ENCODE data around the gene ANKRD44. TPM values are rescaled to one million over a fixed set of nuclear protein-coding genes. Genes with fewer than 3 reads are reported as not detected.

The ANKRD44 gene
- total and polyA plus RNA-seq, 5 experiments from 2014 or later = 85.8 to 279 (median 96.1) TPM

DNA sequence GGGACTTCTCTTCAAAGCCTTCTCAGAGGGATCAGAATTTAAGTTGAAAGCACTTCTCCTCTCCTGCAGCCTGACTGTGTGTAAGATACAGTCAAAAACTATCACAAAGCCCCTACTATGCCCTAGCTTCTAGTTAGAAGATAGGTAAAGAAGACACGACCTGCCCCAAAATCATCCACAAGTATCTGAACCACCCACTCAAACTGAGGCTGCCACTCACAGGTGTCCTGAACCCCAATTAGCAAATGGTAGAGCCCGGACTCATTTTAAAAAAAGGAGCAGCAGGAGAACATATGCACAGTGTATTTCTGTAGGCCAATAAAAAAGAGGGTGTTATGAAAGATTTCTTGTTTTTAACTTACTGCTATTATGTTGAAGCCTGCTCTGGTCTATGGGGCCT lies 74.4 kb downstream of the ANKRD44 start:
- Mint-ChIP-seq H3K4me1 (peaks cover 46 to 97% (median 93%) of the 10 kb centered on the region in 4 donors), H3K36me3 (peaks cover 0 to 2% (median 0%) of the 10 kb centered on the region in 3 donors), H3K9me3 (no peaks in the 10 kb centered on the region), H3K27ac (peak overlapping the region; percentile 77 to 100 (median 94)), H3K27me3 (no peaks in the 10 kb centered on the region), H3K4me3 (peak overlapping the region; percentile 71 to 84 (median 78))
- POLR2A ChIA-PET = interaction anchor here (0.6 to 16.2 kb wide), 10 partner anchors 21 to 123 kb away, joined by 3 to 259 read pairs (median 6); partner anchors contain the start of gene ANKRD44
- ATAC-seq (no peak), DNase-seq (no peak)

DNA sequence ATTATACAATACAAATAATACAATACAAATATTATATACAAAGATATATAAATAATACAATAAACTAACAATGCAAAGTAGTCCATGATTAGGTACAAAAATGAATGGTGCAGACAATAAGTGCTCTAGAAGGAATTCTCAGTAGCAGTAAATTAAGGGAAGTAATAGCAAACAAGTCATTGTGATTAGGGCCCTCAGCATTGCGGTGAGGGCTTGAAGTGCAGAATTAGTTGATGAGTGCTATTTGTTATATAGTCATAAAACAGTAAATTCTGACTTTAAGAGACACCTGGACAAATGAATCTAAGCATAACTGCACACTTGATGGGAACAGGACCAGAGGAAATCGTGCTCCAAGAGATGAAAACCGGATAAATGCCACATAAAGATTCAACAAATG lies 74.9 kb downstream of the ANKRD44 start:
- ATAC-seq (no peak), DNase-seq (no peak)
- Mint-ChIP-seq H3K4me3 (peak overlapping the region in 8 of 10 donors; percentile 9 to 84 (median 78)), H3K9me3 (no peaks in the 10 kb centered on the region), H3K27me3 (no peaks in the 10 kb centered on the region), H3K27ac (peak overlapping the region; percentile 77 to 100 (median 94)), H3K4me1 (peaks cover 45 to 97% (median 93%) of the 10 kb centered on the region in 4 donors), H3K36me3 (peaks cover 0 to 2% (median 0%) of the 10 kb centered on the region in 3 donors)
- POLR2A ChIA-PET = interaction anchor here (0.6 to 16.2 kb wide), 6 partner anchors 14 to 73 kb away, joined by 3 to 259 read pairs (median 8); partner anchors contain the start of gene ANKRD44

DNA sequence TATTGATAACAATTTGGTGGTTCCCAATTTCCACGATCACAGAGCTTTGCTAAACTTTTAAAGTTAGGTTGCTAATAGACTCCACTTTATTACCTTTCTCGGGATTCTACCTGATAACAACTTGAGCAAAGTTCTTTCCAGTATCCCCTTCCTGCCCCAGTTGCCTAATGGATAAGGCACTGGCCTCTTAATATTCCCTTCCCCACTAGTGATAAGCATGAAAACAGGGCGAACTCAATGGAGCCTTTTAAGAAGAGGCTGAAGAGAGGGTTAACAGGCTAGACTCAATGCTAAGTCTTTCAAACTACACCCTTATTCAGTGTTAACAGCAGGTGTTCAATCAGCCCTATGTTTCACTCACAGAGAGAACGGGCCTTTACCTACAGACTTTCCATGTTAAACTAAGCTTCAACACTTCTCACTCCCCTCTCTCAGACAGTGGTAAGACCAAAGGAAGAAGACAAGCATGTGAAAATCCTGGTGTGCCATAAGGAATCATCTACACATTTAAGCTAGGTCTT lies 75.8 kb downstream of the ANKRD44 start:
- Mint-ChIP-seq H3K4me3 (peak overlapping the region in 9 of 10 donors; percentile 19 to 79 (median 64)), H3K27ac (peak overlapping the region; percentile 77 to 100 (median 94)), H3K27me3 (no peaks in the 10 kb centered on the region), H3K9me3 (no peaks in the 10 kb centered on the region), H3K36me3 (peaks cover 0 to 5% (median 3%) of the 10 kb centered on the region in 3 donors), H3K4me1 (peaks cover 49 to 98% (median 96%) of the 10 kb centered on the region in 4 donors)
- DNase-seq (no peak), ATAC-seq (no peak)
- POLR2A ChIA-PET = interaction anchor here (0.6 to 16.2 kb wide), 5 partner anchors 15 to 1083 kb away, joined by 3 to 259 read pairs (median 11); partner anchors contain the start of gene ANKRD44

DNA sequence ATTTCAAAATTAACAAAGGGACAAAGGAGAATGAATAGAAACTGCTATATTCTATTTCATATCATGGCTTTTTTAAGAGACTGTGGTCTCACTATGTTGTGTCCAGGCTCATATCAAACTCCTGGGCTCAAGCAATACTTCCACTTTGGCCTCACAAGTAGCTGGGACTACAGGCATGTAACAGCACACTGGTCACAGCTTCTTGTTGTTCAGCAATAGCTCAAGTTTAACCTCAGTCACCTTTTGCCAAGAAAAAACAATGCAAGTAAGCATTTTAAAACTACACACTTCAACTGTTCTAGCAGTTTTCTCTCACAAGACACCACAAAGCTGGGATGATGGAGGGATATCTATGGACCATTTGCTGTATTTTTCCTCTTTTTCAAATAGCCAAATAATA lies 77.1 kb downstream of the ANKRD44 start:
- Mint-ChIP-seq H3K9me3 (no peaks in the 10 kb centered on the region), H3K36me3 (peaks cover 0 to 8% (median 4%) of the 10 kb centered on the region in 3 donors), H3K4me1 (peaks cover 48 to 100% (median 96%) of the 10 kb centered on the region in 4 donors), H3K27ac (peak overlapping the region in 8 of 10 donors; percentile 10 to 100 (median 90)), H3K27me3 (no peaks in the 10 kb centered on the region), H3K4me3 (peak overlapping the region in 7 of 10 donors; percentile 23 to 79 (median 43))
- ATAC-seq (no peak), DNase-seq (no peak)
- POLR2A ChIA-PET = interaction anchor here (0.9 to 16.2 kb wide), 5 partner anchors 16 to 76 kb away, joined by 3 to 259 read pairs (median 11); partner anchors contain the start of gene ANKRD44

DNA sequence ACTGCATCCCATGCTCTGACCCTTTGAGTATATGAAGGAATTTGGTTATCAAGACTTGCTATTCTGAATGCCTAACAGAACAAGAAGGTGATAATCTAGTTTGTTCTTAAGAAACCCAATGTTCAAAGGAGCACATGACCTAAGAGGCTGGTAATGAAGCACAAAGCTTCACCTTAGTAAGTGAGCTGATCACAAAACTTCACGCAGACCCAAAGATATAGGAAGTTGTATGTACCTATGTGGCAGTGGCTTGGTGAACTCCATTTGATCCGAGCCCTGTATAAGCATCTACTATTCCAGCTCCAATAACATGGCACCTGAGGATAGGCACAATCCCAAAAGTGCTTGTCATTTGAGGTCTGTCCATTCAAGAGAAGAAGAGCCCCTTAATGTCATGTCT lies 78.6 kb downstream of the ANKRD44 start:
- Mint-ChIP-seq H3K27ac (peak overlapping the region; percentile 10 to 100 (median 88)), H3K4me3 (peak overlapping the region in 9 of 10 donors; percentile 34 to 80 (median 68)), H3K4me1 (peaks cover 46 to 100% (median 96%) of the 10 kb centered on the region in 4 donors), H3K9me3 (no peaks in the 10 kb centered on the region), H3K27me3 (no peaks in the 10 kb centered on the region), H3K36me3 (peaks cover 0 to 15% (median 7%) of the 10 kb centered on the region in 3 donors)
- DNase-seq (peak in 2 of 10 donors; percentile 10 to 59), ATAC-seq (peak; percentile 64 to 69)
- POLR2A ChIA-PET = interaction anchor here (1.1 to 16.2 kb wide), 9 partner anchors 9 to 77 kb away, joined by 3 to 259 read pairs (median 10); partner anchors contain the start of gene ANKRD44

DNA sequence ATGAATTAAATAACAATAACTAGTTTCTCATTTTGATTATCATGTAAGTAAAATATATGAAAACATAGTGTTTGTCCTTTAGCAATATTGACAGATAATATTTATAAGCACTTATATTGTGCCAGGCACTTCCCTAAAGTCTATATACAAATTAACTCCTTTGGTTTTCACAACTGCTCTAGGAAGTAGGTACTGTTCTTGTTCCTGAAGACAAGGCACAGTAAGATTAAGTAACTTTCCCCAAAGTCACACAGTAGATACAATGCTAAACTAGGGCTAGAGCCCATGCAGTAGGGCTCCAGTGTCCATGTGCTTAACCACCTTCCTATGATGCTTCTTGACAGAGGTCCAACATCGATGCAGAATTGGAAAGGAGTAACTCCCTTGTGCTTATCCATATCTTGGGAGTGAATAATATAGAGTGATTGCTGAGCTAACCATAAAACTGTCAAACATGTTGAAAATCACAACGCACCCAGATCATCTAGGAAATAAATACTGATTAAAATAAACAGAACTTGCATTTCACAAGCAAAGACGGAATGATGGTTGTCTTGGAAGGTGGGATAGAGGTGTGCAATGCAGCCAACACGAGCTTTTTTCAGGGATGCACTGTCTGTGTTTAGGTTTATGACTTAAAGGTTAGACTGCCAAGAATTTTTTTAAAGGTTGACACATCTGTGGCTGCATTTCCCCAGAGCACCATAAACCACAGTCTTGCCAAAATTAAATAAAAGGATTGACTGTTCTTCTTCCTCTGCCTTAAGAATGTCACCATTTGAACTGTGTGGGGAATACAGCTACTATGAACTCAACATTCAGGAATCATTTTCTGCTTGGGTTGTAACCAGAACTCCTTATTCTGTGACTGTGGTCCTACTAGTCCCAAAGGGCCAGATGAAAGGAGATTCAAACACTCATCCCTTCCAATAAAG lies 80.8 kb downstream of the ANKRD44 start:
- no peak for ATAC-seq
- H3K9me3 Mint-ChIP-seq = no peaks in the 10 kb centered on the region
- no peaks in the 10 kb centered on the region for H3K27me3 Mint-ChIP-seq
- peaks cover 0 to 16% (median 9%) of the 10 kb centered on the region in 3 donors for H3K36me3 Mint-ChIP-seq
- peak overlapping the region in 9 of 10 donors; percentile 6 to 73 (median 51) for H3K4me3 Mint-ChIP-seq
- H3K4me1 Mint-ChIP-seq = peaks cover 42 to 98% (median 95%) of the 10 kb centered on the region in 4 donors
- H3K27ac Mint-ChIP-seq = peak overlapping the region; percentile 51 to 100 (median 88)
- no peak for DNase-seq
- POLR2A ChIA-PET = interaction anchor here (0.7 to 16.2 kb wide), 6 partner anchors 11 to 79 kb away, joined by 3 to 259 read pairs (median 12); partner anchors contain the start of gene ANKRD44

DNA sequence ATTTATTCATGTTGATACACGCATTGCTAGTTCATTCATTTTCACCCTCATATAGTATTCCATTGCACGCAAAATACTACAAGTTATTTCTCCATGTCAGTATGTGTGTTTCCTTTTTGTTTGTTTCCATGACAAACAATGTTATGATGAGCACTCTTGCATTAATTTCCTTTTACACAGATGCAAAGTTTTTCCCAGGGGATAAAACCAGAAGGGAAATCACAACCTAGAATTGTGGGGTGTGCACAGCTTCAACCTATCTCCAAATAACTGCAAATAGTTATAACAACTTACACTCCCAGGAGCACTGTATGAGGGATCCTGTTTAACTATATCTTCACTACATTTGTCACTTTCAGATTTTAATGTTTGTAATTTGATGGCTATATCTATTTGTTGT lies 87.1 kb downstream of the ANKRD44 start:
- DNase-seq = no peak
- POLR2A ChIA-PET = interaction anchor here (16.2 to 19.8 kb wide), 2 partner anchors 8 to 10 kb away, joined by 259 read pairs; no protein-coding TSS in a partner anchor
- Mint-ChIP-seq H3K36me3 (peaks cover 0 to 15% (median 15%) of the 10 kb centered on the region in 3 donors), H3K9me3 (no peaks in the 10 kb centered on the region), H3K4me1 (peaks cover 24 to 92% (median 85%) of the 10 kb centered on the region in 4 donors), H3K4me3 (peak overlapping the region in 2 of 10 donors; percentile 4 to 6), H3K27me3 (no peaks in the 10 kb centered on the region), H3K27ac (peak overlapping the region in 8 of 10 donors; percentile 68 to 95 (median 84))
- no peak for ATAC-seq

DNA sequence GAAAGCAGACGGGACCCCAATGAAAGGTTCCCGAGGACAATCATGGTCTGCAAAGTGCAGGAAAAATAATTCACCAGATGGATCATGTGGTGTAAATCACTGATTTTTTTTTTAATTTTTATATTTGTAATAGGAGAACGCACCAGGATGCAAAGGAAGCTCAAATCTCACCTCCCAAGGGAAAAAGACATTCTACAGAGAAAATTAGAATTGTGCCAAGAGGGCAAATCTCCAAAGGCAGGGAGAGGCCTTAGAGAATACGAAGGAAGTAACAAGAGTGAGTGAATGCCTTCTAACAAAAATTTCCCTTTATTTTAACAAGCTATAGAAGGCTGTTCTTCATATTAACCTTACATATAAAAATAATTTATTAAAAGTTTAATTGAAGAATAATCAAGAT lies 90.9 kb downstream of the ANKRD44 start:
- Mint-ChIP-seq H3K27me3 (no peaks in the 10 kb centered on the region), H3K36me3 (peaks cover 0 to 18% (median 13%) of the 10 kb centered on the region in 3 donors), H3K4me1 (peaks cover 27 to 92% (median 86%) of the 10 kb centered on the region in 4 donors), H3K9me3 (no peaks in the 10 kb centered on the region), H3K27ac (peak overlapping the region in 5 of 10 donors; percentile 65 to 99 (median 83)), H3K4me3 (peak overlapping the region in 1 of 10 donors; percentile 20)
- no peak for ATAC-seq
- POLR2A ChIA-PET = interaction anchor here (0.7 to 19.8 kb wide), 7 partner anchors 9 to 88 kb away, joined by 3 to 259 read pairs (median 4); no protein-coding TSS in a partner anchor
- DNase-seq = no peak

DNA sequence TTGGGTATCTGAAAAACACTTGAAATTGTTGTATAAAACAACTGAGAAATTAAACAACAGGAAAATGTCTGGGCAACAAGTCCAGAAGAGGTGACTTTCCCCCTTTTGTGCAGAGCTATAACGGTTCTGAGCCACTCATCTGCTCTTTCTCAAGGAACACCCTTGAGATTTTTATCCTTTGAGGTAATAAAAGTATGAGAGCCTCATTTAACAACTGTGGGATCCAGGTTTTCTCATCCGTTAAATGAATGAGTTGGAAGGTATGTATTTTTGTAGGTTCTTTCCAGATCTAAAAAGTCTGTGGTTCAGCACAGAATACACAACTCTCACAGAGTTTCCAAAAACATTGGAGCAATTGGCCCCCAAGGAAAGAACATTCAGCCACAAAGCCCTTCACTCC lies 93.0 kb downstream of the ANKRD44 start:
- H3K27ac Mint-ChIP-seq = peak overlapping the region; percentile 91 to 99 (median 97)
- no peaks in the 10 kb centered on the region for H3K27me3 Mint-ChIP-seq
- H3K4me3 Mint-ChIP-seq = peak overlapping the region in 8 of 10 donors; percentile 17 to 87 (median 55)
- ATAC-seq (peak in 1 of 2 donors; percentile 1), DNase-seq (no peak)
- POLR2A ChIA-PET = interaction anchor here (13.9 to 24.4 kb wide), 3 partner anchors 14 to 89 kb away, joined by 224 to 582 read pairs (median 259); partner anchors contain the start of gene ANKRD44
- peaks cover 0 to 16% (median 5%) of the 10 kb centered on the region in 3 donors for H3K36me3 Mint-ChIP-seq
- peaks cover 35 to 94% (median 88%) of the 10 kb centered on the region in 4 donors for H3K4me1 Mint-ChIP-seq
- no peaks in the 10 kb centered on the region for H3K9me3 Mint-ChIP-seq

DNA sequence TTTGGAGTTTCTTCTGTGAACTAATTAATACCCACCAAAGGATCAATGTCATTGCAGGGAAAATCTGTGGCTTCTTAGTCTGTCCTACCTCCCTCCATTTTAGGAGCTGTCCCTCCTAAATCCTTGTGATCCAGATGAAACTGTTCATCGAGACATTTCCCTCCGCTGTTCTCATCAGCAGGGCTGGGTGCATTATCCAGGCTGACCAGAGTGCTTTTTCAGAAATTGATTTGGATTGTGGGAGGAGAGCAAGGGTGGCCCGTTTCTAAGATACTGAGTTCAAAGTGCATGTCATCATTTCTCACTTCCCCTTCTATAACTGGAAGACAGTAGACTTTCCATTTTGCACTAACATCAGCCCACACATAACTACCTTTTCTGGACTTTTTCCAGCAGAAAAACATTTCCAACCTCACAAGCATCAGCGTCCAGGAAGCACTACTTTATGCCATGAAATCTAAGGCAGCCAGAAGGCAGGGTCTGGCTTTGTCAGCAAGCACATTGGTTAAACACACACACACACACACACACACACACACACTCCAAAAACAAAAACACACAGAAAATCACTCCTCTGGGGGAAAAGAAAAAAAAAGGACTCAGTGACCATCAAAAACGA lies 94.1 kb downstream of the ANKRD44 start:
- peaks cover 37 to 94% (median 88%) of the 10 kb centered on the region in 4 donors for H3K4me1 Mint-ChIP-seq
- POLR2A ChIA-PET = interaction anchor here (0.9 to 24.4 kb wide), 6 partner anchors 11 to 90 kb away, joined by 3 to 582 read pairs (median 116); partner anchors contain the start of gene ANKRD44
- no peaks in the 10 kb centered on the region for H3K9me3 Mint-ChIP-seq
- no peaks in the 10 kb centered on the region for H3K27me3 Mint-ChIP-seq
- DNase-seq = no peak
- peak overlapping the region; percentile 91 to 99 (median 97) for H3K27ac Mint-ChIP-seq
- peak overlapping the region; percentile 29 to 87 (median 72) for H3K4me3 Mint-ChIP-seq
- ATAC-seq = peak in 1 of 2 donors; percentile 38
- peaks cover 0 to 13% (median 3%) of the 10 kb centered on the region in 3 donors for H3K36me3 Mint-ChIP-seq

DNA sequence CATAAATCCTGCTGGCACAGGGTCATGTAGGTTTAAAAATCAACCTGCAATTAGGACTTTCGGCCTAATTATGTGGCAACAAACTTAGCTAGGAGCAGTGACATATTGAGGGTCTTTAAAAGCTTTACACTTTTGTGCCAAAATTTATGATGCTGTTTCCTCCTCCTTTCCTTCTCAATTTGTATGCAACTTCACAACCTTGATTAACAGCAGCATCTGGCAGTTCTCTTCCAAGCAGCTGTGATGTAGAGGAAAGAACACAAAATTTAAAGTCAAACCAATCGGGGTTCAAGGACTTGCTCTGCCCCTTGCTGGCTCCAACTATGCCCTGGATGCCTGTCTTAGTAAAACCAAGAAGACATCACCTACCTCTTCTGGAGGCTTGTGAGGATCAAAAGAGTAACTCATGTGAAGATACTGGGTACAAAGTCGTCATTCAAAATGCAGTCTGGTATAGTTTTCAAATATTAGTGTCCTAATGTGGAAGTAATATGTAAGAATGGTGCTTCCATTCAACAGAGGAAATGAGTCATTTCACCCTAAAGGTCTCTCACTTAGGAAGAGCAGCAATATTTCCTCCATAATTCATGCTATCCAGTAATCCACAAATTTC lies 94.7 kb downstream of the ANKRD44 start:
- no peak for DNase-seq
- H3K27me3 Mint-ChIP-seq = no peaks in the 10 kb centered on the region

More for the DNA sequence above, 94.7 kb downstream of the ANKRD44 start:
- POLR2A ChIA-PET = interaction anchor here (0.9 to 24.4 kb wide), 6 partner anchors 10 to 91 kb away, joined by 3 to 582 read pairs (median 116); partner anchors contain the start of gene ANKRD44
- H3K4me1 Mint-ChIP-seq = peaks cover 40 to 96% (median 91%) of the 10 kb centered on the region in 4 donors
- no peaks in the 10 kb centered on the region for H3K9me3 Mint-ChIP-seq
- peaks cover 0 to 13% (median 3%) of the 10 kb centered on the region in 3 donors for H3K36me3 Mint-ChIP-seq
- peak overlapping the region; percentile 91 to 99 (median 97) for H3K27ac Mint-ChIP-seq
- ATAC-seq = no peak
- peak overlapping the region in 9 of 10 donors; percentile 48 to 87 (median 72) for H3K4me3 Mint-ChIP-seq

All from naive thymus-derived CD8-positive, alpha-beta T cell (primary cell).